OCI-LY1 (cell line): Measurements from ENCODE around the gene DEFB129.
"Not testable (repeated sequence)": the region's sequence is repeated elsewhere in the genome, so short reads cannot be mapped to it uniquely, and the experiment has no call there.

Source experiments
- H2AFZ ChIP-seq: fragments of 200-600 bp; sonication (generic), shearing (Covaris generic); 2 replicates; pipeline ENCODE4 v1.6.0; 2014; ENCODE audit warnings: antibody characterized with exemption, mild to moderate bottlenecking, low read length
- H3F3A ChIP-seq: fragments of 200-600 bp; sonication (generic), shearing (Covaris generic); 2 replicates; pipeline ENCODE4 v1.6.0; 2014; ENCODE audit warnings: mild to moderate bottlenecking, antibody characterized with exemption, low read length, moderate library complexity; ENCODE audit not compliant: insufficient read depth
- H3K27ac ChIP-seq: fragments of 200-600 bp; sonication (generic); 2 replicates; pipeline ENCODE4 v1.5.1; 2014; ENCODE audit warnings: low read length, mixed run types, mild to moderate bottlenecking, low read depth; ENCODE audit not compliant: poor library complexity, severe bottlenecking
- H3K27me3 ChIP-seq: fragments of 200-600 bp; sonication (generic); 2 replicates; pipeline ENCODE4 v1.6.0; 2014; ENCODE audit warnings: antibody characterized with exemption, mild to moderate bottlenecking, low read length, moderate library complexity; ENCODE audit not compliant: insufficient read depth
- H3K36me3 ChIP-seq: fragments of 200-600 bp; sonication (generic); 2 replicates; pipeline ENCODE4 v1.6.1; 2014; ENCODE audit warnings: mild to moderate bottlenecking, antibody characterized with exemption, low read length, moderate library complexity, mixed read lengths; ENCODE audit not compliant: insufficient read depth
- H3K4me1 ChIP-seq: fragments of 200-600 bp; sonication (generic); 2 replicates; pipeline ENCODE4 v1.5.1; 2014; ENCODE audit warnings: mild to moderate bottlenecking, low read length, moderate library complexity; ENCODE audit not compliant: insufficient read depth, severe bottlenecking
- H3K4me2 ChIP-seq: fragments of 200-600 bp; sonication (generic), shearing (Covaris generic); 2 replicates; pipeline ENCODE4 v1.6.1; 2014; ENCODE audit warnings: low read length
- H3K4me3 ChIP-seq: fragments of 200-600 bp; sonication (generic); 2 replicates; pipeline ENCODE4 v1.5.1; 2014; ENCODE audit warnings: low read length, low read depth, mild to moderate bottlenecking, mixed read lengths; ENCODE audit not compliant: poor library complexity, severe bottlenecking
- H3K79me2 ChIP-seq: fragments of 200-600 bp; shearing (Covaris generic); 2 replicates; pipeline ENCODE4 v1.6.1; 2016; ENCODE audit warnings: mixed run types, low read length, mixed read lengths; ENCODE audit not compliant: insufficient read depth
- H3K9ac ChIP-seq: fragments of 200-600 bp; sonication (generic), shearing (Covaris generic); 2 replicates; pipeline ENCODE4 v1.6.1; 2014; ENCODE audit warnings: mild to moderate bottlenecking, low read length, mixed read lengths
- H3K9me2 ChIP-seq: fragments of 200-600 bp; sonication (generic), shearing (Covaris generic); 2 replicates; pipeline ENCODE4 v1.6.1; 2014; ENCODE audit warnings: low read depth, mild to moderate bottlenecking, low read length, mixed read lengths
- H3K9me3 ChIP-seq: fragments of 200-600 bp; shearing (Covaris generic); 2 replicates; pipeline ENCODE4 v1.6.1; 2014; ENCODE audit warnings: low read length, mixed read lengths
- H4K20me1 ChIP-seq: fragments of 200-600 bp; sonication (generic), shearing (Covaris generic); 2 replicates; pipeline ENCODE4 v1.6.0; 2016; ENCODE audit warnings: mild to moderate bottlenecking, low read length; ENCODE audit not compliant: insufficient read depth
- EZH2 ChIP-seq: fragments of 200-600 bp; sonication (generic), shearing (Covaris generic); IDR thresholded peaks from 2 replicates; pipeline ENCODE4 v1.8.0; 2017; ENCODE audit warnings: borderline replicate concordance, mixed run types, mild to moderate bottlenecking, antibody characterized with exemption, low read length, moderate library complexity, mixed read lengths
- TF ChIP-seq, protein P1 (sequence below): fragments of 200-600 bp; sonication (generic), shearing (Covaris generic); IDR thresholded peaks from 2 replicates; pipeline ENCODE4 v1.5.1; 2017; ENCODE audit warnings: mild to moderate bottlenecking, antibody characterized with exemption, low read length, moderate library complexity, mixed read lengths

DEFB129 gene

DNA sequence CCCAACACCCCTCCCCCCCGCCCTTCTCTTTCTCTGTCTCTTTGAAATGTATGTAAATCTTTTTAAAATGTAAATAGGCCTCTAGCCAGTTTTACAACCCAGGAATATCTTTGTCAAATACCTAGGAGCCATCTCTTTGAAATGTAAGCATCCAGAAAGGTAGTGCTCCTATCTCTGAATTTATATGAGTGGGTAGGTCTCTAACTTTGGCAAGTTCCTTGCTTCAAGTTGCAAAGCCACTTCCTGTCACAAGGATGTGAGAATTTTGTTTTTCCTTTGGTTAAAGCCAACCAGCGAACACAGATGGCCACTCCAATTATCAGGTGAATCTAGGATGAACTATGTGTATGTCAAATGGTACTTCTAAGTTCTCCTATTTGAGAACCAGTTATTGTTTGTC lies 24.3 kb downstream of the DEFB129 start:
- Histone ChIP-seq H3K4me3 (no peak overlapping the region), H3K79me2 (no peaks in the 10 kb centered on the region), H3K9me3 (no peaks in the 10 kb centered on the region), H3K4me2 (no peak overlapping the region), H4K20me1 (no peaks in the 10 kb centered on the region), H3F3A (no peaks in the 10 kb centered on the region), H3K27me3 (no peaks in the 10 kb centered on the region), H3K27ac (no peak overlapping the region), H3K4me1 (no peaks in the 10 kb centered on the region), H3K9ac (no peak overlapping the region), H3K9me2 (no peaks in the 10 kb centered on the region), H3K36me3 (no peaks in the 10 kb centered on the region; the same call in 1 of the 2 replicates), H2AFZ (no peak overlapping the region)
- TF ChIP-seq EZH2 = no peak
- TF ChIP-seq, protein P1, sequence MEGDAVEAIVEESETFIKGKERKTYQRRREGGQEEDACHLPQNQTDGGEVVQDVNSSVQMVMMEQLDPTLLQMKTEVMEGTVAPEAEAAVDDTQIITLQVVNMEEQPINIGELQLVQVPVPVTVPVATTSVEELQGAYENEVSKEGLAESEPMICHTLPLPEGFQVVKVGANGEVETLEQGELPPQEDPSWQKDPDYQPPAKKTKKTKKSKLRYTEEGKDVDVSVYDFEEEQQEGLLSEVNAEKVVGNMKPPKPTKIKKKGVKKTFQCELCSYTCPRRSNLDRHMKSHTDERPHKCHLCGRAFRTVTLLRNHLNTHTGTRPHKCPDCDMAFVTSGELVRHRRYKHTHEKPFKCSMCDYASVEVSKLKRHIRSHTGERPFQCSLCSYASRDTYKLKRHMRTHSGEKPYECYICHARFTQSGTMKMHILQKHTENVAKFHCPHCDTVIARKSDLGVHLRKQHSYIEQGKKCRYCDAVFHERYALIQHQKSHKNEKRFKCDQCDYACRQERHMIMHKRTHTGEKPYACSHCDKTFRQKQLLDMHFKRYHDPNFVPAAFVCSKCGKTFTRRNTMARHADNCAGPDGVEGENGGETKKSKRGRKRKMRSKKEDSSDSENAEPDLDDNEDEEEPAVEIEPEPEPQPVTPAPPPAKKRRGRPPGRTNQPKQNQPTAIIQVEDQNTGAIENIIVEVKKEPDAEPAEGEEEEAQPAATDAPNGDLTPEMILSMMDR = no peak

DNA sequence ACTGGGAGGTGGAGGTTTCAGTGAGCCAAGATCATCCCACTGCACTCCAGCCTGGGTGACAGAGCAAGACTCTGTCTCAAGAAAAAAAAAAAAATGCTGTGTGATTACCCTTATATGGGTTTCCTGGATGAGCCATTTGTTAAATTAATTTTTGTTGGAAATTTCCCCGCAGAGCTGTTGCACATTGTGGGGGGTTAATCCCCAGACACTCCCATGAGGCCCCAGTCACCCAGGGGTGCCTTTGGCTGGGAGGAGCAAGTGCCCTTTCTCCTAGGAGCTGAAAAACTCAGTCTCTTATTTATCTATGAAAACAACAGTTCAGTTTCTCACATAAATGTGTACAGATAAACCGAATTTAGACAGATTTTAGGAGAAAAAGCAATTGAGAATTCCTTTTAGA lies 25.7 kb downstream of the DEFB129 start:
- H3K4me1 ChIP-seq = no peaks in the 10 kb centered on the region
- H3K36me3 ChIP-seq = no peaks in the 10 kb centered on the region
- no peak overlapping the region for H3K9ac ChIP-seq
- no peak overlapping the region for H2AFZ ChIP-seq
- H3K79me2 ChIP-seq = no peaks in the 10 kb centered on the region
- TF ChIP-seq, protein P1 = no peak
- TF ChIP-seq EZH2 = no peak
- H3K27ac ChIP-seq = no peak overlapping the region
- no peaks in the 10 kb centered on the region for H3F3A ChIP-seq
- no peak overlapping the region for H3K4me2 ChIP-seq
- no peaks in the 10 kb centered on the region for H4K20me1 ChIP-seq
- no peak overlapping the region for H3K4me3 ChIP-seq
- no peaks in the 10 kb centered on the region for H3K9me2 ChIP-seq
- no peaks in the 10 kb centered on the region for H3K9me3 ChIP-seq
- no peaks in the 10 kb centered on the region for H3K27me3 ChIP-seq

DNA sequence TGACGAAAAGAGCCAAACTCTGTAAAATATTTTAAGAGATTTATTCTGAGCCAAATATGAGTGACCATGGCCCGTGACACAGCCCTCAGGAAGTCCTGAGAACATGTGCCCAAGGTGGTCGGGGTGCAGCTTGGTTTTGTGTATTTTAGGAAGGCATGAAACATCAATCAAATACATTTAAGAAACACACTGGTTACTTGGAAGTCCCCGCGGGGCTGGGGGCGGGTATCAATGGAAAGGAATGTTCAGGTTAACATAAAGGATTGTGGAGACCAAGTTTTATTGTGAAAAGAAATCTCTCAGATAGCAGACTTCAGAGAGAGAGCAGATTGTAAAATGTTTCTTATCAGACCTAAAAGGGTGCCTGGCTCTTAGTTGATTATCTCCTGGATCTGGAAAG lies 26.4 kb downstream of the DEFB129 start:
- H3K9me3 ChIP-seq, H3K79me2 ChIP-seq, H3K4me1 ChIP-seq, H3K27me3 ChIP-seq, H3F3A ChIP-seq, H3K4me3 ChIP-seq, H3K9ac ChIP-seq, H3K9me2 ChIP-seq, H3K36me3 ChIP-seq, H3K4me2 ChIP-seq, H2AFZ ChIP-seq, H4K20me1 ChIP-seq, H3K27ac ChIP-seq: not testable (repeated sequence)

DNA sequence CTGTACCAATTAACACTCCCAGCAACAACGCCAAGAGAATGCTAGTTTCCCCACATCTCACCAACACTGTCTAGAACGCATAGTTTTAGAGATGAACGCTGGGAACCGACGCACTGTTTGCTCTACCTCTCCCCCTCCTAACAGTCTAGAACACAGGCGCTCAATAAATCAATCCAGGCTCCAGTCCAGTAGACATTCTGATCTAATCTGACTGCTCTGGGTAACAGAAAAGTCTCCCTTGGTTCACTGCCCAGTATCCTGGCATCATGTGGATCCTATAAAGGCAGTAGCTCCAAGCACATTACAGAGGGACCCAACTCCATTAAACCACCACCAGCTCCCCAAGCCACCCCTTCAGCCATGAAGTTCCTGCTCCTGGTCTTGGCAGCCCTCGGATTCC lies 30.4 kb downstream of the DEFB129 start, which contains the start of gene DEFB132:
DEFB132 (plus strand) TSS at position 306 of the 400 bp plus-strand sequence; CDS start at position 361, 55 bp downstream.
- Histone ChIP-seq H3K4me1 (no peaks in the 10 kb centered on the region), H3K79me2 (no peaks in the 10 kb centered on the region), H3K9ac (no peak within 1 kb of the TSS), H3K9me3 (no peaks in the 10 kb centered on the region), H3K27ac (no peak within 1 kb of the TSS), H3K4me2 (no peak within 1 kb of the TSS), H3K27me3 (0 out of 2 replicates have a peak, but pooled peaks cover 4% of the 10 kb centered on the region), H2AFZ (no peak within 1 kb of the TSS), H3K36me3 (no peaks in the 10 kb centered on the region), H3K4me3 (no peak within 1 kb of the TSS), H3K9me2 (no peaks in the 10 kb centered on the region), H4K20me1 (no peaks in the 10 kb centered on the region), H3F3A (no peaks in the 10 kb centered on the region)
- TF ChIP-seq, protein P1 = no peak
- TF ChIP-seq EZH2 = no peak
